ENCODE results near the gene ABLIM2. TPM values are rescaled to one million over a fixed set of nuclear protein-coding genes. Genes with fewer than 3 reads are reported as not detected.

Gene ABLIM2
- polyA plus RNA-seq, 2 of the 4 experiments (the other 2 are of a cell fraction), result 0.21 to 0.40 TPM

DNA sequence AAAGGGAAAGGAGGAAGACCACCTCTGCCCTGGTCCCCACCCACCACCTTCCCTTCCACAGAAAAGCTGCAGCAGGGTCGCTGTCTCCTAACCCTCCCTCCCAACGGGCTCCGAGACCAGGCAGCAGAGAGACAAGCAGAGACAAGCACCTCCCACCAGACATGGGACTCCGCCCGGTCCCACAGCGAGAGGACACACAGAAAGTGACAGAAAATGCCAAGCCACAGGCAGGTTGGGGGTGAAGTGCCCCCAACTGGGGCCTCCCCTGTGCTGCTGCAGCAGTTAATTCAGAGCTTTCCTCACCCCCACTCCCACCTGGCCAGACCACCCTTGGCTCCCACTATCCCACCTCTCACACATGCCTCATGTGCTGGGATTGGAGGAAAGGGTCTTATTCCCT lies 154.5 kb downstream of the ABLIM2 start:
- WGBS (ENCODE audit: missing lambda C conversion rate), result 77% methylated on average over 6 of the region's 6 CpGs
- ChIA-PET CTCF (interaction anchor here (1.2 kb wide), 1 partner anchor 284 kb away, joined by 3 read pairs; no protein-coding TSS in a partner anchor), POLR2A (no interaction called here)
- Histone ChIP-seq H3K9me3 (no peaks in the 10 kb centered on the region), H3K27ac (no peak overlapping the region), H3K4me3 (no peak overlapping the region), H3K4me2 (no peak overlapping the region), H3K4me1 (no peaks in the 10 kb centered on the region)
- FAIRE-seq, result no peak
- ATAC-seq, result no peak
- no peak for TF ChIP-seq CEBPB (IDR thresholded peaks at IDR 0.05)
- no peak for TF ChIP-seq JUN (IDR thresholded peaks at IDR 0.05)
- TF ChIP-seq POLR2AphosphoS2 (conservative IDR thresholded peaks at IDR 0.05; ENCODE audit: low read length), result no peak
- no peak for TF ChIP-seq SMC3 (IDR thresholded peaks at IDR 0.05)
- no peak for DNase-seq (ENCODE audit: low read depth in 1 of 2, low spot score in 1 of 2)

DNA sequence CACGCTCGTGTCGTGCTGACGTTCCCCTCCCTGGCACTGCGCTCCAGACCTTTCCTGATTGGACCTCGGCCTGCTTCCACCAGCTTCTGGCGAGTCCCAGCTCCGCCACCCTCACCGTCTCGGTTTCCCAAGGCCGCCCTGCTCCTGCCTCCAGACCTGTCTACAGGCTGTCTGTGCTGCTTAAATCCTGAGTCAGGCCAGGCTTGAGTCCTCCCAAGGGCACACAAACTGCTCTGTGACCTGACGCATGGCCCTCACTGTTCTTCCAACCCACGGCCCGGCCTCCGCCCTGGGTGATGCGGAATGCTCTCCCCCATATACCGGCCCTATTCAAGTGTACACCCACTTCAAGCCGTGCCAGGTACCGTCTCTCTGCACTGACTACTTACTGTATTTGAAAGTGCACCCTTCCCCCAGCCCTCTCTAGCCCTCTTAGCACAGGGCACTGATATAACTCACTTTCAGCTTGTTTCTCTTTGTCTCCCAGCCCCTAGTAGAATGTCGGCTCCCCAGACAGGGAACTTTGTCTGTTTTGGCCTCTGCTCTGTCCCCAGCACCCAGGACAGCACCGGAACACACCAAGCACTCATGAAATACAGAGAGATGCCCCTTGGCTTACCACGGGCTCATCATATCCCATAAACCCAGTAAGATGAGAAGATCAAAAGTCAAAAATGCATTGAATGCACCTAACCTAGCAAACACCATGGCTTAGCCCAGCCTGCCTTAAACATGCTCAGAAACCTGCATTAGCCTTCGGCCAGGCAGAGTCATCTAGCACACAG lies 155.9 kb downstream of the ABLIM2 start:
- H3K4me1 ChIP-seq, result no peaks in the 10 kb centered on the region
- DNase-seq (ENCODE audit: low read depth in 1 of 2, low spot score in 1 of 2), result no peak
- POLR2A ChIA-PET, result no interaction called here
- TF ChIP-seq RNF2 (IDR thresholded peaks at IDR 0.05; ENCODE audit: borderline replicate concordance, low read depth), result no peak
- no peak for TF ChIP-seq EHMT2 (IDR thresholded peaks at IDR 0.05; ENCODE audit: low read depth)
- TF ChIP-seq PHF8 (IDR thresholded peaks at IDR 0.05; ENCODE audit: borderline replicate concordance, low read depth), result no peak
- TF ChIP-seq HOXA7 (CRISPR knock-in tag; IDR thresholded peaks at IDR 0.05), result no peak
- TF ChIP-seq, protein P1, sequence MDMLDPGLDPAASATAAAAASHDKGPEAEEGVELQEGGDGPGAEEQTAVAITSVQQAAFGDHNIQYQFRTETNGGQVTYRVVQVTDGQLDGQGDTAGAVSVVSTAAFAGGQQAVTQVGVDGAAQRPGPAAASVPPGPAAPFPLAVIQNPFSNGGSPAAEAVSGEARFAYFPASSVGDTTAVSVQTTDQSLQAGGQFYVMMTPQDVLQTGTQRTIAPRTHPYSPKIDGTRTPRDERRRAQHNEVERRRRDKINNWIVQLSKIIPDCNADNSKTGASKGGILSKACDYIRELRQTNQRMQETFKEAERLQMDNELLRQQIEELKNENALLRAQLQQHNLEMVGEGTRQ (IDR thresholded peaks at IDR 0.05), result no peak
- TF ChIP-seq JUNB (IDR thresholded peaks at IDR 0.05), result no peak
- TF ChIP-seq, protein P2, sequence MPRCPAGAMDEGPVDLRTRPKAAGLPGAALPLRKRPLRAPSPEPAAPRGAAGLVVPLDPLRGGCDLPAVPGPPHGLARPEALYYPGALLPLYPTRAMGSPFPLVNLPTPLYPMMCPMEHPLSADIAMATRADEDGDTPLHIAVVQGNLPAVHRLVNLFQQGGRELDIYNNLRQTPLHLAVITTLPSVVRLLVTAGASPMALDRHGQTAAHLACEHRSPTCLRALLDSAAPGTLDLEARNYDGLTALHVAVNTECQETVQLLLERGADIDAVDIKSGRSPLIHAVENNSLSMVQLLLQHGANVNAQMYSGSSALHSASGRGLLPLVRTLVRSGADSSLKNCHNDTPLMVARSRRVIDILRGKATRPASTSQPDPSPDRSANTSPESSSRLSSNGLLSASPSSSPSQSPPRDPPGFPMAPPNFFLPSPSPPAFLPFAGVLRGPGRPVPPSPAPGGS (IDR thresholded peaks at IDR 0.05), result no peak
- TF ChIP-seq TP53 (CRISPR knock-in tag; IDR thresholded peaks at IDR 0.05), result no peak
- TF ChIP-seq PBX3 (IDR thresholded peaks at IDR 0.05), result no peak
- TF ChIP-seq ZNF302 (CRISPR knock-in tag; IDR thresholded peaks at IDR 0.05), result no peak
- TF ChIP-seq HOXB5 (CRISPR knock-in tag; IDR thresholded peaks at IDR 0.05), result no peak
- no peak for TF ChIP-seq ATOH8 (CRISPR knock-in tag; IDR thresholded peaks at IDR 0.05; ENCODE audit: low read depth)
- TF ChIP-seq HOXB13 (CRISPR knock-in tag; IDR thresholded peaks at IDR 0.05; ENCODE audit: low read depth), result no peak
- no peak for TF ChIP-seq CBX2 (IDR thresholded peaks at IDR 0.05; ENCODE audit: borderline replicate concordance, low read depth)
- TF ChIP-seq E2F6 (IDR thresholded peaks at IDR 0.05; ENCODE audit: borderline replicate concordance, low read depth), result no peak
- no peak for TF ChIP-seq POLR2AphosphoS2 (conservative IDR thresholded peaks at IDR 0.05; ENCODE audit: low read length)
- no peak; a peak in 1 of 6 replicates for ATAC-seq
- FAIRE-seq, result no peak
- no peak overlapping the region for H3K27ac ChIP-seq
- H3K4me2 ChIP-seq, result no peak overlapping the region
- CTCF ChIA-PET, result interaction anchor here (1.3 kb wide), 1 partner anchor 13 kb away, joined by 5 read pairs; no protein-coding TSS in a partner anchor
- no peak overlapping the region for H3K4me3 ChIP-seq
- H3K9me3 ChIP-seq, result no peaks in the 10 kb centered on the region
- WGBS (ENCODE audit: missing lambda C conversion rate), result 73% methylated on average over 20 of the region's 23 CpGs
